Common myeloid progenitor, CD34-positive (primary cell): ENCODE measurements around the gene GPR149. TPM values are rescaled to one million over a fixed set of nuclear protein-coding genes. Genes with fewer than 3 reads are reported as not detected.
"Not testable (repeated sequence)": the region's sequence is repeated elsewhere in the genome, so short reads cannot be mapped to it uniquely, and the experiment has no call there.

Experiments used
- CTCF ChIA-PET: fragments of 350-600 bp; sonication (Branson Sonifier 250); formaldehyde crosslinking; loops from one replicate; lab custom pipeline; 2021; ENCODE audit warnings: antibody characterized with exemption; lab: Charles Lee
- POLR2A ChIA-PET: fragments of 350-600 bp; sonication (Branson Sonifier 250); formaldehyde crosslinking; loops from one replicate; lab custom pipeline; 2021; ENCODE audit warnings: antibody characterized with exemption; lab: Charles Lee
- DNase-seq, 3 donors: peaks; one replicate each; pipeline versions ENCODE4 v3.0.0 to v3.0.0-alpha.2; 2013
- H3K27ac ChIP-seq, 2 experiments: 1 replicate in 1 of 2; 2 replicates in 1 of 2; pipeline ENCODE4 v1.7.0; 2013; ENCODE audit warnings: inconsistent platforms in 2 of 2, low read length in 2 of 2, mild to moderate bottlenecking in 2 of 2, low read depth in 1 of 2, moderate library complexity in 1 of 2; ENCODE audit not compliant: severe bottlenecking in 2 of 2, insufficient read depth in 1 of 2, poor library complexity in 1 of 2
- H3K27me3 ChIP-seq, 5 experiments: replicated peaks in 2 of 5; 1 replicate in 3 of 5; 2 replicates in 2 of 5; pipeline versions ENCODE4 v1.6.1 to v1.7.0; 2013; ENCODE audit warnings: low read length in 4 of 5, mild to moderate bottlenecking in 2 of 5, moderate library complexity in 2 of 5, inconsistent platforms in 1 of 5; ENCODE audit not compliant: insufficient read depth in 5 of 5, control insufficient read depth in 4 of 5
- H3K36me3 ChIP-seq, 4 experiments: 1 replicate in 2 of 4; 2 replicates in 2 of 4; pipeline versions ENCODE4 v1.6.1 to v1.7.0; 2013; ENCODE audit warnings: low read length in 3 of 4, control low read depth in 1 of 4, mild to moderate bottlenecking in 1 of 4; ENCODE audit not compliant: control insufficient read depth in 4 of 4, insufficient read depth in 4 of 4
- H3K4me1 ChIP-seq, 4 experiments: 1 replicate in 3 of 4; 2 replicates in 1 of 4; pipeline versions ENCODE4 v1.6.1 to v1.7.1; 2013; ENCODE audit warnings: low read length in 3 of 4, mild to moderate bottlenecking in 3 of 4, control low read depth in 1 of 4, inconsistent platforms in 1 of 4, moderate library complexity in 1 of 4; ENCODE audit not compliant: control insufficient read depth in 4 of 4, insufficient read depth in 4 of 4; ENCODE audit errors: control extremely low read depth in 1 of 4
- H3K4me3 ChIP-seq, 7 experiments: 1 replicate in 4 of 7; 2 replicates in 3 of 7; pipeline versions ENCODE4 v1.5.1 to v1.7.0; 2013; ENCODE audit warnings: mild to moderate bottlenecking in 7 of 7, low read length in 6 of 7, moderate library complexity in 6 of 7, inconsistent platforms in 2 of 7, low read depth in 2 of 7, control low read depth in 1 of 7; ENCODE audit not compliant: insufficient read depth in 4 of 7, control insufficient read depth in 1 of 7; ENCODE audit errors: extremely low read depth in 1 of 7
- H3K9me3 ChIP-seq, 5 experiments: 1 replicate in 4 of 5; 2 replicates in 1 of 5; pipeline versions ENCODE4 v1.6.1 to v1.7.1; 2013; ENCODE audit warnings: low read length in 4 of 5, mild to moderate bottlenecking in 2 of 5, inconsistent platforms in 1 of 5, low read depth in 1 of 5, moderate library complexity in 1 of 5; ENCODE audit not compliant: control insufficient read depth in 4 of 5, insufficient read depth in 2 of 5; ENCODE audit errors: control extremely low read depth in 1 of 5
- WGBS: methylation state at CpG from one replicate; pipeline ENCODE4 v1.1.5; 2013; ENCODE audit not compliant: insufficient coverage; 5-methylcytosine and 5-hydroxymethylcytosine counted together
- polyA plus RNA-seq: library from polyadenylated mRNA; unstranded; fragments of 120-200 nt; gene quantifications from one replicate; pipeline ENCODE4 v1.2.1, GENCODE V29; 2013

GPR149 gene, protein sequence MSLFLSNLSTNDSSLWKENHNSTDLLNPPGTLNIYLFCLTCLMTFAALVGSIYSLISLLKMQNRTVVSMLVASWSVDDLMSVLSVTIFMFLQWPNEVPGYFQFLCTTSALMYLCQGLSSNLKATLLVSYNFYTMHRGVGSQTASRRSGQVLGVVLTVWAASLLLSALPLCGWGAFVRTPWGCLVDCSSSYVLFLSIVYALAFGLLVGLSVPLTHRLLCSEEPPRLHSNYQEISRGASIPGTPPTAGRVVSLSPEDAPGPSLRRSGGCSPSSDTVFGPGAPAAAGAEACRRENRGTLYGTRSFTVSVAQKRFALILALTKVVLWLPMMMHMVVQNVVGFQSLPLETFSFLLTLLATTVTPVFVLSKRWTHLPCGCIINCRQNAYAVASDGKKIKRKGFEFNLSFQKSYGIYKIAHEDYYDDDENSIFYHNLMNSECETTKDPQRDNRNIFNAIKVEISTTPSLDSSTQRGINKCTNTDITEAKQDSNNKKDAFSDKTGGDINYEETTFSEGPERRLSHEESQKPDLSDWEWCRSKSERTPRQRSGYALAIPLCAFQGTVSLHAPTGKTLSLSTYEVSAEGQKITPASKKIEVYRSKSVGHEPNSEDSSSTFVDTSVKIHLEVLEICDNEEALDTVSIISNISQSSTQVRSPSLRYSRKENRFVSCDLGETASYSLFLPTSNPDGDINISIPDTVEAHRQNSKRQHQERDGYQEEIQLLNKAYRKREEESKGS
- polyA plus RNA-seq: not detected

- DNase-seq: no peak
- no peak within 1 kb of the TSS for H3K27ac ChIP-seq
- H3K27me3 ChIP-seq: peaks cover 18 to 61% (median 32%) of the 10 kb centered on the region in 5 experiments
- H3K4me3 ChIP-seq: peak within 1 kb of the TSS in 5 of 7 experiments; percentile 39 to 66 (median 60)
- no peaks in the 10 kb centered on the region for H3K36me3 ChIP-seq
- peaks cover 0 to 17% (median 13%) of the 10 kb centered on the region in 4 experiments for H3K4me1 ChIP-seq
- H3K9me3 ChIP-seq: no peaks in the 10 kb centered on the region
- POLR2A ChIA-PET: no interaction called here
- 48% methylated on average over 5 of the region's 7 CpGs for WGBS
- CTCF ChIA-PET: interaction anchor here (1.2 kb wide), 1 partner anchor 18 kb away, joined by 3 read pairs; no protein-coding TSS in a partner anchor
Measured at GRCh38 chr3:154430014-154430413, at the start of gene GPR149. Gene GPR149, minus strand, starts transcription at chr3:154430190. Its CDS starts 575 bp downstream, at chr3:154429615.

DNA sequence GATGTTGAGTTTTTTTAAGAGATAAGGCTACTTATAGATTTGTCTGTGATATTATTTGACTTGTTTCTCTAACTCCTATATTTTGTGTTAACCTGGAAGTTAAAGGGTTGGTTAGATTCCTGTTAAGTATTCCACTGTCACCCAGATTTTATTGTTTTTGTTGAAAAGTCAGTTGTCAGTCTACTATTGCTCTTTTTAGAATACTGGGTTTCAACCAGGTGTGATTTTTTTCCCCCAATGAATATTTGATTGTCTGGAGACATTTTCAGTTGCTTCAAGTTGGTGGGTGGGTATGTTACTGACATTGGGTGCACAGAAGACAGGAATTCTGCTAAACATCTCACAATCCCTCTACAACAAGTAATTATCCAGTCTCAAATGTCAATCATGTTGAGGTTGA, 43.8 kb upstream of the GPR149 start:
- Histone ChIP-seq H3K9me3 (peaks cover 0 to 9% (median 2%) of the 10 kb centered on the region in 5 experiments), H3K36me3 (no peaks in the 10 kb centered on the region), H3K27ac (no peak overlapping the region), H3K27me3 (no peaks in the 10 kb centered on the region), H3K4me3 (no peak overlapping the region), H3K4me1 (no peaks in the 10 kb centered on the region)
- POLR2A ChIA-PET: no interaction called here
- no peak for DNase-seq
- CTCF ChIA-PET: no interaction called here

DNA sequence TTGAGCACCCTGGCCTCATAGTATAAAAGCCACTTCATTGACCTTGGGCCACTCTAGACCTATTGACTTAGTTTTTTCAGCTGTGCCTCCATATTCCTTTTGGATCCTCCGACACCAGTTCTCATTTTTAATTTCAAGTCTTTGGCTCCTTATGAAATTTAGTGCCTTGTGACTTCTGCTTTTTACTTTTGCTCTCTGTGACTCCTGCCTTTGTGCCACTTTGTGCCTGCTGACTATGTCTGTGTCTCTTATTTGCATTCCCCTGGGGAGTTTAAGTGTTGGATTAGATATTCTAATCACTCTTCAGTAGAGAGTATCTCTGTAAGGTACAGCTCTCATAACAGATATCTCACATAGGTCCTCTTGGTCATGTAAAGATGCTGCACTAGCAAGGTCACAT, 39.6 kb upstream of the GPR149 start:
- H3K27ac ChIP-seq: no peak overlapping the region
- H3K36me3 ChIP-seq: no peaks in the 10 kb centered on the region
- WGBS: 86% methylated on average over 1 of the region's 1 CpG
- no peaks in the 10 kb centered on the region for H3K4me1 ChIP-seq
- H3K9me3 ChIP-seq: peaks cover 0 to 8% (median 2%) of the 10 kb centered on the region in 5 experiments
- H3K4me3 ChIP-seq: no peak overlapping the region
- POLR2A ChIA-PET: no interaction called here
- CTCF ChIA-PET: no interaction called here
- no peak for DNase-seq
- H3K27me3 ChIP-seq: no peaks in the 10 kb centered on the region

GRCh38 chr3:154464440-154465190, 34.6 kb upstream of the GPR149 start:
- Histone ChIP-seq H3K27me3 (no peaks in the 10 kb centered on the region), H3K36me3 (no peaks in the 10 kb centered on the region), H3K4me1 (no peaks in the 10 kb centered on the region), H3K9me3 (no peaks in the 10 kb centered on the region), H3K27ac (no peak overlapping the region), H3K4me3 (no peak overlapping the region)
- CTCF ChIA-PET: no interaction called here
- POLR2A ChIA-PET: no interaction called here
- DNase-seq: no peak

GRCh38 chr3:154458560-154458959, 28.6 kb upstream of the GPR149 start:
- no peak for DNase-seq
- no CpG with 5 or more reads among the region's 2 CpGs for WGBS
- no peaks in the 10 kb centered on the region for H3K9me3 ChIP-seq
- H3K4me3 ChIP-seq: no peak overlapping the region
- peaks cover 0 to under 1% (median 0%) of the 10 kb centered on the region in 5 experiments for H3K27me3 ChIP-seq
- H3K27ac ChIP-seq: no peak overlapping the region
- H3K4me1 ChIP-seq: no peaks in the 10 kb centered on the region
- H3K36me3 ChIP-seq: no peaks in the 10 kb centered on the region
- ChIA-PET CTCF (no interaction called here), POLR2A (no interaction called here)

DNA sequence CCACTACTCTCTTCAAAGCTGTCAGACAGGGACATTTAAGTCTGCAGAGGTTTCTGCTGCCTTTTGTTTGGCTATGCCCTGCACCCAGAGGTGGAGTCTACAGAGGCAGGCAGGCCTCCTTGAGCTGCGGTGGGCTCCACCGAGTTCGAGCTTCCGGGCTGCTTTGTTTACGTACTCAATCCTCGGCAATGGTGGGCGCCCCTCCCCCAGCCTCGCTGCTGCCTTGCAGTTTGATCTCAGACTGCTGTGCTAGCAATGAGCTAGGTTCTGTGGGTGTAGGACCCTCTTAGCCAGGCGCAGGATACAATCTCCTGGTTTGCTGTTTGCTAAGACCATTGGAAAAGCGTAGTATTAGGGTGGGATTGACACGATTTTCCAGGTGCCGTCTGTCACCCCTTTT, 9.1 kb upstream of the GPR149 start:
- H3K36me3 ChIP-seq, H3K9me3 ChIP-seq, H3K4me3 ChIP-seq, H3K27ac ChIP-seq, POLR2A ChIA-PET, H3K27me3 ChIP-seq, DNase-seq, H3K4me1 ChIP-seq, CTCF ChIA-PET: not testable (repeated sequence)
- WGBS: 96% methylated on average over 12 of the region's 12 CpGs
